Type B pancreatic cell (in vitro differentiated cells): ENCODE measurements around the gene RTN4RL2. TPM values are rescaled to one million over a fixed set of nuclear protein-coding genes. Genes with fewer than 3 reads are reported as not detected.

Experiments
- DNase-seq: peaks from one replicate; pipeline ENCODE4 v3.0.0; 2021; ENCODE audit warnings: mixed read lengths; ENCODE audit not compliant: unreplicated experiment; ENCODE audit errors: extremely low spot score
- H3K27ac Mint-ChIP-seq: 2 replicates; pipeline ENCODE4 v1.8.0; 2021; ENCODE audit warnings: mild to moderate bottlenecking, mixed read lengths
- H3K27me3 Mint-ChIP-seq: 2 replicates; pipeline ENCODE4 v1.8.0; 2021; ENCODE audit warnings: mixed read lengths
- H3K36me3 Mint-ChIP-seq: 2 replicates; pipeline ENCODE4 v1.8.0; 2021; ENCODE audit warnings: mixed read lengths
- H3K4me1 Mint-ChIP-seq: one replicate; pipeline ENCODE4 v1.8.0; 2021; ENCODE audit warnings: mixed read lengths; ENCODE audit not compliant: unreplicated experiment
- H3K4me3 Mint-ChIP-seq: 2 replicates; pipeline ENCODE4 v1.8.0; 2021; ENCODE audit warnings: mild to moderate bottlenecking, mixed read lengths
- H3K9me3 Mint-ChIP-seq: 2 replicates; pipeline ENCODE4 v1.8.0; 2021; ENCODE audit warnings: mixed read lengths
- CTCF ChIP-seq: fragments of 200-600 bp; sonication (generic); conservative IDR thresholded peaks from 2 replicates; pipeline ENCODE4 v1.5.0; 2021; ENCODE audit warnings: antibody characterized with exemption, mild to moderate bottlenecking
- total RNA-seq: library from RNA; stranded (reverse); gene quantifications from 2 replicates; pipeline ENCODE4 v1.2.1, GENCODE V29; 2021; ENCODE audit warnings: low replicate concordance

The RTN4RL2 gene
- total RNA-seq, 1 donor from 2014 or later = 8.6 TPM

- H3K4me1 Mint-ChIP-seq = peaks cover 28% of the 10 kb centered on the region
- no peaks in the 10 kb centered on the region for H3K9me3 Mint-ChIP-seq
- peak overlapping the region; percentile 74 for H3K4me3 Mint-ChIP-seq
- peaks cover 71% of the 10 kb centered on the region for H3K27me3 Mint-ChIP-seq
- no peak for TF ChIP-seq CTCF
- no peak for DNase-seq
- H3K27ac Mint-ChIP-seq = no peak overlapping the region
- H3K36me3 Mint-ChIP-seq = no peaks in the 10 kb centered on the region
Measured at GRCh38 chr11:57461841-57462489, 1.6 kb downstream of the RTN4RL2 start.

GRCh38 chr11:57462597-57462996 lies 2.3 kb downstream of the RTN4RL2 start:
- no peaks in the 10 kb centered on the region for H3K9me3 Mint-ChIP-seq
- H3K36me3 Mint-ChIP-seq = no peaks in the 10 kb centered on the region
- no peak for TF ChIP-seq CTCF
- peak overlapping the region; percentile 65 for H3K4me3 Mint-ChIP-seq
- no peak overlapping the region for H3K27ac Mint-ChIP-seq
- no peak for DNase-seq
- peaks cover 65% of the 10 kb centered on the region for H3K27me3 Mint-ChIP-seq
- H3K4me1 Mint-ChIP-seq = peaks cover 25% of the 10 kb centered on the region

- no peaks in the 10 kb centered on the region for H3K9me3 Mint-ChIP-seq
- H3K27ac Mint-ChIP-seq = no peak overlapping the region
- no peak for DNase-seq
- TF ChIP-seq CTCF = no peak
- no peaks in the 10 kb centered on the region for H3K36me3 Mint-ChIP-seq
- peaks cover 66% of the 10 kb centered on the region for H3K27me3 Mint-ChIP-seq
- H3K4me3 Mint-ChIP-seq = no peak overlapping the region
- peaks cover 20% of the 10 kb centered on the region for H3K4me1 Mint-ChIP-seq
Measured at GRCh38 chr11:57463671-57464538, 3.6 kb downstream of the RTN4RL2 start.

- peaks cover 63% of the 10 kb centered on the region for H3K27me3 Mint-ChIP-seq
- H3K9me3 Mint-ChIP-seq = no peaks in the 10 kb centered on the region
- TF ChIP-seq CTCF = no peak
- no peak for DNase-seq
- H3K27ac Mint-ChIP-seq = no peak overlapping the region
- peaks cover 15% of the 10 kb centered on the region for H3K4me1 Mint-ChIP-seq
- H3K36me3 Mint-ChIP-seq = no peaks in the 10 kb centered on the region
- no peak overlapping the region for H3K4me3 Mint-ChIP-seq
Measured at GRCh38 chr11:57464539-57465181, 4.3 kb downstream of the RTN4RL2 start.

- H3K36me3 Mint-ChIP-seq = no peaks in the 10 kb centered on the region
- H3K4me3 Mint-ChIP-seq = no peak overlapping the region
- H3K9me3 Mint-ChIP-seq = no peaks in the 10 kb centered on the region
- peaks cover 10% of the 10 kb centered on the region for H3K4me1 Mint-ChIP-seq
- peaks cover 53% of the 10 kb centered on the region for H3K27me3 Mint-ChIP-seq
- no peak for DNase-seq
- no peak overlapping the region for H3K27ac Mint-ChIP-seq
- TF ChIP-seq CTCF = no peak
Measured at GRCh38 chr11:57466680-57467079, 6.4 kb downstream of the RTN4RL2 start.
